ENCODE results near the gene ST6GAL2.

Gene ST6GAL2

GRCh38 chr2:106876699-106877098 lies 9.3 kb downstream of the ST6GAL2 start:
- no peaks in the 10 kb centered on the region for H3K79me2 ChIP-seq
- H3K27me3 ChIP-seq (ENCODE audit: control insufficient read depth, insufficient read depth, low read length): no peaks in the 10 kb centered on the region
- H3K9me3 ChIP-seq (ENCODE audit: control insufficient read depth, low read length): no peaks in the 10 kb centered on the region
- H3K4me3 ChIP-seq (ENCODE audit: low read depth, low read length): no peak overlapping the region
- no peak for TF ChIP-seq CTCF (IDR thresholded peaks at IDR 0.05)
- no peak overlapping the region for H2AFZ ChIP-seq
- no peaks in the 10 kb centered on the region for H3K36me3 ChIP-seq (ENCODE audit: control insufficient read depth, insufficient read depth, low read length)
- H3K9ac ChIP-seq: no peak overlapping the region
- no peak overlapping the region for H3K4me2 ChIP-seq (ENCODE audit: low read length)
- H3K27ac ChIP-seq: no peak overlapping the region
- H3K4me1 ChIP-seq: no peaks in the 10 kb centered on the region

- Histone ChIP-seq H3K27me3 (ENCODE audit: control insufficient read depth, insufficient read depth, low read length) (no peaks in the 10 kb centered on the region), H3K9ac (no peak overlapping the region), H3K27ac (no peak overlapping the region), H3K4me2 (ENCODE audit: low read length) (no peak overlapping the region), H3K4me3 (ENCODE audit: low read depth, low read length) (no peak overlapping the region), H3K79me2 (no peaks in the 10 kb centered on the region), H3K4me1 (no peaks in the 10 kb centered on the region), H3K9me3 (ENCODE audit: control insufficient read depth, low read length) (no peaks in the 10 kb centered on the region), H3K36me3 (ENCODE audit: control insufficient read depth, insufficient read depth, low read length) (no peaks in the 10 kb centered on the region), H2AFZ (no peak overlapping the region)
- no peak for TF ChIP-seq CTCF (IDR thresholded peaks at IDR 0.05)
Observed at GRCh38 chr2:106869512-106870275, 16.3 kb downstream of the ST6GAL2 start.

GRCh38 chr2:106868275-106868674 lies 17.7 kb downstream of the ST6GAL2 start:
- Histone ChIP-seq H3K79me2 (no peaks in the 10 kb centered on the region), H3K4me3 (ENCODE audit: low read depth, low read length) (no peak overlapping the region), H3K4me1 (no peaks in the 10 kb centered on the region), H3K36me3 (ENCODE audit: control insufficient read depth, insufficient read depth, low read length) (no peaks in the 10 kb centered on the region), H3K27ac (no peak overlapping the region), H2AFZ (no peak overlapping the region), H3K9me3 (ENCODE audit: control insufficient read depth, low read length) (no peaks in the 10 kb centered on the region), H3K27me3 (ENCODE audit: control insufficient read depth, insufficient read depth, low read length) (no peaks in the 10 kb centered on the region), H3K9ac (no peak overlapping the region), H3K4me2 (ENCODE audit: low read length) (no peak overlapping the region)
- no peak for TF ChIP-seq CTCF (IDR thresholded peaks at IDR 0.05)

GRCh38 chr2:106867196-106867953 lies 18.6 kb downstream of the ST6GAL2 start:
- no peak overlapping the region for H3K4me2 ChIP-seq (ENCODE audit: low read length)
- no peak overlapping the region for H3K4me3 ChIP-seq (ENCODE audit: low read depth, low read length)
- H3K27me3 ChIP-seq (ENCODE audit: control insufficient read depth, insufficient read depth, low read length): no peaks in the 10 kb centered on the region
- no peak overlapping the region for H3K27ac ChIP-seq
- no peaks in the 10 kb centered on the region for H3K4me1 ChIP-seq
- no peak for TF ChIP-seq CTCF (IDR thresholded peaks at IDR 0.05)
- no peaks in the 10 kb centered on the region for H3K9me3 ChIP-seq (ENCODE audit: control insufficient read depth, low read length)
- no peaks in the 10 kb centered on the region for H3K79me2 ChIP-seq
- no peak overlapping the region for H2AFZ ChIP-seq
- H3K36me3 ChIP-seq (ENCODE audit: control insufficient read depth, insufficient read depth, low read length): no peaks in the 10 kb centered on the region
- no peak overlapping the region for H3K9ac ChIP-seq
